Parathyroid adenoma (tissue), 2 donors: ENCODE measurements around the gene DTX3.
A peak's percentile ranks its signal among the peaks of the same experiment; 100 is the strongest.

Experiments
- H2AFZ ChIP-seq: fragments of 300-600 bp; sonication (generic); one replicate; pipeline ENCODE4 v1.7.0; 2017; ENCODE audit warnings: antibody characterized with exemption, mild to moderate bottlenecking
- H3K27ac ChIP-seq: fragments of 300-600 bp; sonication (generic); one replicate; pipeline ENCODE4 v1.7.0; 2017
- H3K27me3 ChIP-seq: fragments of 300-600 bp; sonication (generic); one replicate; pipeline ENCODE4 v1.7.0; 2017; ENCODE audit warnings: low read length; ENCODE audit not compliant: control insufficient read depth, insufficient read depth
- H3K36me3 ChIP-seq: fragments of 300-600 bp; sonication (generic); one replicate; pipeline ENCODE4 v1.7.0; 2017; ENCODE audit warnings: low read length; ENCODE audit not compliant: control insufficient read depth, insufficient read depth
- H3K4me1 ChIP-seq: fragments of 300-600 bp; sonication (generic); one replicate; pipeline ENCODE4 v1.7.0; 2017; ENCODE audit warnings: control low read depth
- H3K4me2 ChIP-seq: fragments of 300-600 bp; sonication (generic); one replicate; pipeline ENCODE4 v1.7.0; 2017; ENCODE audit warnings: low read length
- H3K4me3 ChIP-seq: fragments of 300-600 bp; sonication (generic); one replicate; pipeline ENCODE4 v1.7.0; 2017; ENCODE audit warnings: low read depth, low read length
- H3K79me2 ChIP-seq: fragments of 300-600 bp; sonication (generic); one replicate; pipeline ENCODE4 v1.7.0; 2017; ENCODE audit warnings: control low read depth
- H3K9ac ChIP-seq: fragments of 300-600 bp; sonication (generic); one replicate; pipeline ENCODE4 v1.7.0; 2017; ENCODE audit warnings: mild to moderate bottlenecking
- H3K9me3 ChIP-seq: fragments of 300-600 bp; sonication (generic); one replicate; pipeline ENCODE4 v1.7.0; 2017; ENCODE audit warnings: low read length; ENCODE audit not compliant: control insufficient read depth
- TF ChIP-seq, protein P1 (sequence below): fragments of 300-600 bp; sonication (generic); IDR thresholded peaks from one replicate; pipeline ENCODE4 v1.7.0; 2017; ENCODE audit warnings: antibody characterized with exemption, mild to moderate bottlenecking
- donor health status: primary hyperparathyroidism.

Gene DTX3

DNA sequence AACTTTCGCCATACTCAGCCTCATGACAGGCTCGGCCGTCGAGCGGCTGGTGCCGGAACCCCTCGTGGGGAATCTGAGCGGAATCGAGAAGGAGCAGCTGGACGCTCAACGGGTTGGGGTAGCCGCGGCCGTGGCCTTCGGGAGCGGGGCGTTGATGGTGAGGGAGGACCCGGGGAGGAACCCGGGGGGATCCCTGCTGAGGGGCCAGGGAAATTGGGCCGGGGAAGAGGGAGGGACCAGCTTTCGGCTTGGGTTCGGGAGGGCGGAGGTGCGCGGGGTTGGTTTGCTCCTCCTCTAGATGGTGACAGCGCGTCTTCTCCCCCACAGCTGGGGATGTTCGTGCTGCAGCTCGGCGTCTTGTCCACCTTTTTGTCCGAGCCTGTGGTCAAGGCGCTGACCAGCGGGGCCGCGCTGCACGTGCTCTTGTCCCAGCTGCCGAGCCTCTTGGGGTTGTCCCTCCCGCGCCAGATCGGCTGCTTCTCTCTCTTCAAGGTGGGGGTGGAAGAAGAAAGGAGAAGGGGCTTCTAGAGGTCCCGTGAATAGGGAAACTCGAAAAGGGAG is 16.4 kb downstream of the DTX3 start:
- Histone ChIP-seq H3K27me3 (peaks cover 6% of the 10 kb centered on the region), H2AFZ (peak overlapping the region; percentile 47), H3K4me1 (peaks cover 6% of the 10 kb centered on the region), H3K9me3 (no peaks in the 10 kb centered on the region), H3K4me3 (peak overlapping the region; percentile 45), H3K36me3 (no peaks in the 10 kb centered on the region), H3K79me2 (no peaks in the 10 kb centered on the region), H3K9ac (no peak overlapping the region), H3K27ac (no peak overlapping the region), H3K4me2 (peak overlapping the region; percentile 90)
- TF ChIP-seq, protein P1, sequence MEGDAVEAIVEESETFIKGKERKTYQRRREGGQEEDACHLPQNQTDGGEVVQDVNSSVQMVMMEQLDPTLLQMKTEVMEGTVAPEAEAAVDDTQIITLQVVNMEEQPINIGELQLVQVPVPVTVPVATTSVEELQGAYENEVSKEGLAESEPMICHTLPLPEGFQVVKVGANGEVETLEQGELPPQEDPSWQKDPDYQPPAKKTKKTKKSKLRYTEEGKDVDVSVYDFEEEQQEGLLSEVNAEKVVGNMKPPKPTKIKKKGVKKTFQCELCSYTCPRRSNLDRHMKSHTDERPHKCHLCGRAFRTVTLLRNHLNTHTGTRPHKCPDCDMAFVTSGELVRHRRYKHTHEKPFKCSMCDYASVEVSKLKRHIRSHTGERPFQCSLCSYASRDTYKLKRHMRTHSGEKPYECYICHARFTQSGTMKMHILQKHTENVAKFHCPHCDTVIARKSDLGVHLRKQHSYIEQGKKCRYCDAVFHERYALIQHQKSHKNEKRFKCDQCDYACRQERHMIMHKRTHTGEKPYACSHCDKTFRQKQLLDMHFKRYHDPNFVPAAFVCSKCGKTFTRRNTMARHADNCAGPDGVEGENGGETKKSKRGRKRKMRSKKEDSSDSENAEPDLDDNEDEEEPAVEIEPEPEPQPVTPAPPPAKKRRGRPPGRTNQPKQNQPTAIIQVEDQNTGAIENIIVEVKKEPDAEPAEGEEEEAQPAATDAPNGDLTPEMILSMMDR, result no peak

DNA sequence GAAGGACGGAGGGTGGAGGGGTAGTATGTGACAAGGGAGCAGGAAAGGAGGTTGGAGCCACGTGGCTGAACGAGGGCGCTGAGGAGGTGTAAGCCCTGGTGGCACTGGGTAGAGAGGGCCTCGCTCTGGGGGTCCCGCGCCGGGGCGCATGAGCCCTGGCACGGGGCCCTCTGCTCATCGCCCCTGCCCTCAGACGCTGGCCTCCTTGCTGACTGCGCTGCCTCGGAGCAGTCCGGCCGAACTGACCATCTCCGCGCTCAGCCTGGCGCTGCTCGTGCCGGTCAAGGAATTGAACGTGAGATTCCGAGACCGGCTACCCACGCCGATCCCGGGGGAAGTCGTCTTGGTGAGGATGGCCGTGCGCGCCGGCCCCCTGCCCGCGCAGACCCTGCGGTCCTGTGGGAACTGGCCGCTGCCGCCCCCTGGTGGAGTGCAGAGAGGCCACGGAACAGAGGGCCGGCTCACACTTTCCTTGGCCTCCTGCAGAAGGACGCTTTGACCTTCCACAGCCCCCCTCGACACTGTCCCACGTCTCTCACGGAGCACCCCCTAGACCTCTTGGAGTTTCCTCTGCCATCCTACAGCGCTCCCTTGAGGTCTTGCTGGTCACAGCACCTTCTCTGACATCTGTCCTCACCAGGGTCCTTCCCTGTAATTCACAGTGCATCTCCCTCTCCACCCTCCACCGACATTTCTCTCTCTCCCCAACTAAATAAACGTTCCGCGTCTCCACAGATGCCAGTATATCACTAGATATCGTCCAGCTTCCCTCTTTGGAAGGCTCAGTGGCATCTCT is 17.1 kb downstream of the DTX3 start:
- Histone ChIP-seq H3K9me3 (no peaks in the 10 kb centered on the region), H3K4me3 (peak overlapping the region; percentile 45), H3K79me2 (no peaks in the 10 kb centered on the region), H3K9ac (no peak overlapping the region), H3K36me3 (no peaks in the 10 kb centered on the region), H3K4me1 (peaks cover 2% of the 10 kb centered on the region), H3K4me2 (peak overlapping the region; percentile 90), H3K27me3 (peaks cover 6% of the 10 kb centered on the region), H2AFZ (peak overlapping the region; percentile 42), H3K27ac (no peak overlapping the region)
- TF ChIP-seq, protein P1, result peak; percentile 90

DNA sequence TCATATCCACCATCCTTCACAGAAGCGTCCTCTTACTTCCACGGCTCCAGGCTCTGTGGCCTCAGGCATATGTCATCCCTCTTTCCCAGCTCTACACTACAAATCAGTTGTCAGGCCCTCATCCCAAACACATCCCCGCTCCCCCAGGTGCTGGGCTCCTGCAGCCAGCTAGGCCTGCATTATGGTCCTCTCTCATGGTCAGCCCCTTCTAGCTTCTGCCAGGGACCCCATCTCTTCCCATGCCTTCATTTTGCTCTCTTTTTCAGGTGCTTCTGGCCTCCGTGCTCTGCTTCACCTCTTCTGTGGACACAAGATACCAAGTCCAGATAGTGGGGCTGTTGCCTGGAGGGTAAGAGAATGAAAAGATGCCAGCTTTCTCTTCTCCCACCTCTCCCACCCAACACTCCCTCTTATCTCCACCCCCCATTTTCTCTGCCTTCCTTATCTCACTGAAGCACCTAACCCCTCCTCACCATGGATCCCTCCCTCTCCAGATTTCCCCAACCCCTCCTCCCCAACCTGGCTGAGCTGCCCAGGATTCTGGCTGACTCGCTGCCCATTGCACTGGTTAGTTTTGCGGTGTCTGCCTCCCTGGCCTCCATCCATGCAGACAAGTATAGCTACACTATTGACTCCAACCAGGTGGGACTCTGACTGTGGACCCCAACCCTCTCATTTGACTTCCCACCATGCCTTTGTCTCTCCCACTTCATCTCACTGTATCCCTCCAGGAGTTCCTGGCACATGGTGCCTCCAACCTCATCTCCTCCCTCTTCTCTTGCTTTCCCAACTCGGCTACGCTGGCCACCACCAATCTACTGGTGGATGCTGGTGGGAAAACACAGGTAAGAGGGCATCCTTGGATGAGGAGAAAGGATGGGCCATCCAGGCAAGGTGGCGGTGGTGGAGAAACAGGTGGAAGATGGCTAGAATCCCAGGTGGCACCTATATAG is 17.9 kb downstream of the DTX3 start:
- Histone ChIP-seq H3K4me1 (no peaks in the 10 kb centered on the region), H3K9ac (no peak overlapping the region)

DNA sequence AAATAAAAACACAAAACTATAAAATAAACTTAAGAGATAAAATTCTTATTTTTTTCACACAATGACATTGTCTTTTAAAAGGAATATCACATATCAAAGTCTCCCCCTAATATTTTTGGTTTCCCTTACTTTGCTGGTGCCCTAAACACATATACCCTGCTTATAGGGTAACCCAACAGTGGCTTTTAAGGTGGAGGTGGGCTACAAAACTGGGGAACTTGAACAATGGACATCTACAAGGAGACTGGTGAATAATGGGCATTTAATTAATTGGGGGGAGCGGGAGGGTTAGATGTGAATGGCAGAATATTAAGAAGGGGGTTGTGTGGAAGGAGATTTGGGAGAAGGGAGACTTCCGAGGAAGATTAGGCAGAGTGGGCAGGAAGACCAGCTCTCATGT is 18.8 kb downstream of the DTX3 start:
- H3K27ac ChIP-seq, result no peak overlapping the region
- TF ChIP-seq, protein P1, result no peak
- H3K9me3 ChIP-seq, result no peaks in the 10 kb centered on the region
- no peaks in the 10 kb centered on the region for H3K36me3 ChIP-seq
- no peak overlapping the region for H3K4me3 ChIP-seq
- no peak overlapping the region for H3K9ac ChIP-seq
- H2AFZ ChIP-seq, result no peak overlapping the region
- no peaks in the 10 kb centered on the region for H3K4me1 ChIP-seq
- H3K4me2 ChIP-seq, result no peak overlapping the region
- H3K79me2 ChIP-seq, result no peaks in the 10 kb centered on the region
- H3K27me3 ChIP-seq, result peaks cover 9% of the 10 kb centered on the region

More for the DNA sequence above, 17.9 kb downstream of the DTX3 start:
- no peaks in the 10 kb centered on the region for H3K9me3 ChIP-seq
- H3K27me3 ChIP-seq, result peaks cover 6% of the 10 kb centered on the region
- H3K27ac ChIP-seq, result no peak overlapping the region
- no peak overlapping the region for H2AFZ ChIP-seq
- H3K4me3 ChIP-seq, result no peak overlapping the region
- no peaks in the 10 kb centered on the region for H3K36me3 ChIP-seq
- TF ChIP-seq, protein P1, result no peak
- no peaks in the 10 kb centered on the region for H3K79me2 ChIP-seq
- no peak overlapping the region for H3K4me2 ChIP-seq
